Activated T-helper 1 cell treated with Interleukin-2 at 50 U/mL for 16 hours (primary cell): Measurements from ENCODE around the gene KIF25.
"Not testable (repeated sequence)": the region's sequence is repeated elsewhere in the genome, so short reads cannot be mapped to it uniquely, and the experiment has no call there.

Experiments used
- DNase-seq: peaks from one replicate; pipeline ENCODE4 v3.0.0-alpha.2; 2020; ENCODE audit warnings: low read depth

Gene KIF25

DNA sequence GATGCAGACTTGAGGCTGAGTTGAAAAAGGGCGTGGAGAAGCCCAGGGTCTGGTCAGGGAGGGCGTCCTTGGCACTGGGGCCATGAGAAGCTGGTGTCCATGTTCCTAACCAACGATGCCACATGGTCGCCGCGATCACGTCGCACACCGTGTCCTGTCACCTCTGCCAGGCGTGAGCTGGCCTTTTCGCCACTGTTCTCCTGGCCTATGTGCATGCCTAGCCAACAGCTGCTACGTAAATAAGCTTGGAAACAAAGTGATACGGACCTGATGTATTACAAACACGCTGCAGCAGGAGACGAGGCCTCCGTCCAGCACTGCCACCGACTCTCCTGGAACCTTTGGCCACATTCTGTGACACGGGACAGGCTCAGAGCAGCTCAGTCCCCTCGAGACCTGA, 22.0 kb upstream of the KIF25 start:
- no peak for DNase-seq

DNA sequence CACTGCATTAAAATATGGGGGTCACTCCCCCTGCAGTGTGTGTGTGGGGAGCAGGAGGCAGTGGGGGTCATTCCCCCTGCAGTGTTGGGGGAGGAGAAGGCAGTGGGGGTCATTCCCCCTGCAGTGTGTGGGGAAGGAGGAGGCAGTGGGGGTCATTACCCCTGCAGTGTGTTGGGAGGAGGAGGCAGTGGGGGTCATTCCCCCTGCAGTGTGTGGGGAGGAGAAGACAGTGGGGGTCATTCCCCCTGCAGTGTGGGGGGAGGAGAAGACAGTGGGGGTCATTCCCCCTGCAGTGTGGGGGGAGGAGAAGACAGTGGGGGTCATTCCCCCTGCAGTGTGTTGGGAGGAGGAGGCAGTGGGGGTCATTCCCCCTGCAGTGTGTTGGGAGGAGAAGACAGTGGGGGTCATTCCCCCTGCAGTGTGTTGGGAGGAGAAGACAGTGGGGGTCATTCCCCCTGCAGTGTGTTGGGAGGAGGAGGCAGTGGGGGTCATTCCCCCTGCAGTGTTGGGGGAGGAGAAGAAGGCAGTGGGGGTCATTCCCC, 21.3 kb upstream of the KIF25 start:
- not testable (repeated sequence) for DNase-seq

DNA sequence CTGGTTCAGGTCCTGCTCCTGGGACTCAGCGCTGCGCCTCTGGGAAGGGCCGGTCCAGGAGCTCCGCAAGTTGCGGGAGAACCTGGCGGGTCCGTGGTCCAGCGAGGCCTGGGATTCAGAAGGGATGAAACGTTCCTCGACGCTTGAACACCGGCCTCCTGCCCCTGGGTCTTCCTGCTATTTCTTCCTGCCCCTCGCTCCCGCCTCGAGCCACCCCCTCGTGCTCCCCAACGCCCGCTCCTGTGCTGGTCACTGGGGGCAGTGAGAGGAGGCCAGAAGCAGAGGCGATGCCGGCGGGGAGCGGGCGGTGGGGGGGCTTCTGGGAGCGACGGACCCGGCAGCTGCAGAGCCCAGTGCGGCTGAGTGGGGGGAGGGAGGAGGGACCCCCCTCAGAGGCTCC, 20.8 kb upstream of the KIF25 start:
- DNase-seq = no peak

DNA sequence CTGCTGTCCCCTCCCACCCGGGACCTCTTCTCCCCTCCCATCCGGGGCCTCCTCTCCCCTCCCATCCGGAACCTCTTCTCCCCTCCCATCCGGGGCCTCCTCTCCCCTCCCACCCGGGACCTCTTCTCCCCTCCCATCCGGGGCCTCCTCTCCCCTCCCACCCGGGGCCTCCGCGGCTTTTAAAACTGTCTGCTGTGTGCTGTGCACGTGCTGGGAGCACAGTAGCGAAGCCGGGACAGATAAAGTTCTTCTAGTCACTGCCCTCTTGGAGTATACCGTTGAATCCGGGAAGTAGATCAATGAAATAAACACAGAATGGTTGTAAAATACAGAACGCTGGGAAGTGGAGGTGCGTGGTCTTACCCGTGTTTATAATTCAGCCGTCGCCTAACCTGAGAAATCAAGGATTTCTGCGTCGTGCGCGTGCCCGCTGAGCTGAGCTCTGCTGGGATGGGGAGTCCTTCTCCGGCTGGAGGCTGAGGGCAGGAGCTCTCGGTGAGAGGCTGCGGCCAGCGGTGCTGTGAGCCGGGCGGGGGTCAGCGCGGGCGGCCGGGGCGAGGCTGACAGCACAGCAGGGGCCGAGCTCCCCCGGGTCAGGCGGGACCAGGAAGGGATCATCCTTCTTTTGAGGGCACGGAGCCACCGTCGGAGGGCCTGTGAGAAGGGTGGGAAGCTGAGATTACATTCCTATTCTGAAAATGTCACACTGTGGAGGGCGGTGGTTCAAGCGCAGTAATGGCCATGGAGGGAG, 19.6 kb upstream of the KIF25 start:
- DNase-seq = no peak

DNA sequence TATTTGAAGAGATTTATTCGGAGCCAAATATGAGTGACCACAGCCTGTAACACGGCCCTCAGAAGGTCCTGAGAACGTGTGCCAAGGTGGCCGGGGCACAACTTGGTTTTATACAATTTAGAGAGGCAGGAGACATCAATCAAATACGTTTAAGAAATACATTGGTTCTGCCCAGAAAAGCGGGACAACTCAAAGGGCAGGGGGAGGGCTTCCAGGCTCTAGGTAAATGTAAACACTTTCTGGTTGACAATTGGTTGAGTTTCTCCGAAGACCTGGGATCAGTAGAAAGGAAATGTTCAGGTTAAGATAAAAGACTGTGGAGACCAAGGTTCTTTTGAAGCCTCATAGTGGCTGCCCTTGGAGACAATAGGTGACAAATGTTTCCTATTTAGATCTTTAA, 18.9 kb upstream of the KIF25 start:
- no peak for DNase-seq

DNA sequence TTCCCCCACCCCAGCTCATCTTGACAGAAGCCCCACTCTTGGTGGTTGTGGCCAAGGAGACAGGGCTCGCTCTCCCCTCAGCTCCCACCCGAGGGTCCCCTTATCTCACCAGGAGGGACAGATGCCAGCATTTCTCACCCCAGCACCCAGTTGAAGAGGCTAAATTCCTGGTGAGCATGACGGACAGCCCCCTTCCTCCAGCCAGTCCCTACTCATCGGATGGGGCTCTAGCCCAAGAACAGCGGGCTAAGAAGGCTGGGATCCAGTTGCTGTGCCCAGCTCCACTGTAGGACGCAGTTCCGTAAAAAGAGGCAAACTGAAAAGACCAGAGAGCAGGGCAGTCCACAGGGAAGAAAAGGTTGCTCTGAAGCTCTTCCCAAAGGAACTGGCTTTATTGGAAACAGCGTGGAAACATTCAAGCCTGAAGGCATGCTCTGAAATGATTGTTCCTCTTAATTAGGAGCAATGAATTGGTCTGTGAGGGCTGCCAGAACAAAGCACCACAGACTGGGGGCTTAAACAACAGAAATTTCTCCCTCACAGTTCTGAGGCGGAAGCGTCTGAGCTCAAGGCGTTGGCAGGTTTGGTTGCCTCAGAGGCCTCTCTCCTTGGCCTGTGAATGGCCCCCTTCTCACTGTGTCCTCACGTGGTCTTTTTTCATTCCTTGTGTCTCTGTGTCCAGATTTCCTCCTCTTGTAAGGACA, 17.9 kb upstream of the KIF25 start:
- no peak for DNase-seq

DNA sequence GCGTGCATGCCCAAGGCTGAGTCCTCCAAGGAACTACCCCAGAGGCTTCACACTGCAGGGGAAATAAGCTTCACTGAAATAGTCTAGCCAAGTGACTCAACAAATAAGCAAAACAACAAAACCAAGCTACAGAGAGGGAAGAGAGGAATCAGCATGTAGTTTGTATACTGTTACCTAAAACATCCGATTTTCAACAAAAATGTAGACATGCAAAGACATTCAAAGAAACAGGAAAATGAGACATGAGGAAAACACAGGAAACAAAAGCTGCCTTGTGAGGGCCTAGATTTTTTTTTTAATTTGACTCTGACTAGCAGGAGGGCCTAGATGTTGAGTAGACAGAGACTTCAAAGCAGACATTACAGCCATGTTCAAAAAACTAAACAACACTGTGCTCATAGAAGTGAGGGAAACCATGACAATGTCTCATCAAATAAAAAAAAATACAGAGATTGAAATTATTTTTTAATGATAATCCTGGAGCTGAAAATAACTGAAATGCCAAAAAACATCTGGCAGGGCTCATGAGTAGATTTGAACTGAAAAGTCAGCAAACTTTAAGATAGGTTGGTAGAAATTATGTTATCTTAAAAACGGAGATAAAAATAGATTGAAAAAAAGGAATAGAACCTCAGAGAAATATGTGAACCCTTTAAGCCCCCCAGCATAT, 16.4 kb upstream of the KIF25 start:
- no peak for DNase-seq

DNA sequence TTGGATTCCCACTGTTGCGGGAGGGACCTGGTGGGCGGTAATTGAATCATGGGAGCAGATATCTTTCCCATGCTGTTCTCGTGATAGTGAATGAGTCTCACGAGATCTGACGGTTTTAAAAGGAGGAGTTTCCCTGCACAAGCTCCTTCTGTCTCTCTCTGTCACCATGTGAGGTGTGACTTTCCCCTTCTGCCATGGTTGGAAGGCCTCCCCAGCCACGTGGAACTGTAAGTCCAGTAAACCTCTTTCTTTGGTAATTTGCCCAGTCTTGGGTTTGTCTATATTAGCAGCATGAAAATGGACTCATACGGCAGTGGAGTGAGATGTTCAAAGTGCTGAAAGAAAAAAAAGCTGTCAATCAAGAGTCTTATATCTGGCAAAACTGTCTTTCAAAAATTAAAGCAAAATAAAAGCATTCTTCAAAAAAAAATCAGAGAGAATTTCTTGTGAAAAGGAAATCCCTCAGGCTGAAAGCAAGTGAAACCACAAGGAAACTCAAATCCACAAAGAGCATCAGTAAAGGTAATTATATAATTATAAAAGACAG, 15.5 kb upstream of the KIF25 start:
- DNase-seq = no peak

DNA sequence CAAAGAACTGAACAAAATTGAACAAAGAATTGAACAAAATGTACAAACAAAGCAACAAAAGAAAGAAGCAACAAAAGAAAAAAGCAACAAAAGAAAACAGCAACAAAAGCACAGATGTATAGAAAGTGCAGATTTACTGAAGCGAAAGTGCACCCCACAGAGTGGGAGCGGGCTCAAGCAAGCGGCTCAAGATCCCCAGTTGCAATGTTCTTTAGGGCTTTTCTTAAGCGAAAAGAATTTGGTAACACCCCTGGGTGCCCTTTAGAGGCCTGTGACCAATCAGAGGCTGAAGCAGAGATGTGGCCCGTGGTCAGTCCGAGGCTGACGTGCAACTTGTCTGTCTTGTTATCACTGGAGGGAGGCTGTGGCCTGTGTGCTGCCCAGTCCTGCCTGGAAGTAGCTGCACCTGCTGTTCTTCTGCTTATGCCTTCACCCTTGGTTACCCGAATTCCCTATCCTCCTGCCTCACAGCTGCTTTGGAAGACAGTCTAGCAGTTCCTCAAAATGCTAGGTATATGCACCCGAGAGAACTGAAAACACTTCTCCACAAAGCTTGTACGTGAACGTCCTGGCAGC, 13.2 kb upstream of the KIF25 start:
- DNase-seq = no peak

DNA sequence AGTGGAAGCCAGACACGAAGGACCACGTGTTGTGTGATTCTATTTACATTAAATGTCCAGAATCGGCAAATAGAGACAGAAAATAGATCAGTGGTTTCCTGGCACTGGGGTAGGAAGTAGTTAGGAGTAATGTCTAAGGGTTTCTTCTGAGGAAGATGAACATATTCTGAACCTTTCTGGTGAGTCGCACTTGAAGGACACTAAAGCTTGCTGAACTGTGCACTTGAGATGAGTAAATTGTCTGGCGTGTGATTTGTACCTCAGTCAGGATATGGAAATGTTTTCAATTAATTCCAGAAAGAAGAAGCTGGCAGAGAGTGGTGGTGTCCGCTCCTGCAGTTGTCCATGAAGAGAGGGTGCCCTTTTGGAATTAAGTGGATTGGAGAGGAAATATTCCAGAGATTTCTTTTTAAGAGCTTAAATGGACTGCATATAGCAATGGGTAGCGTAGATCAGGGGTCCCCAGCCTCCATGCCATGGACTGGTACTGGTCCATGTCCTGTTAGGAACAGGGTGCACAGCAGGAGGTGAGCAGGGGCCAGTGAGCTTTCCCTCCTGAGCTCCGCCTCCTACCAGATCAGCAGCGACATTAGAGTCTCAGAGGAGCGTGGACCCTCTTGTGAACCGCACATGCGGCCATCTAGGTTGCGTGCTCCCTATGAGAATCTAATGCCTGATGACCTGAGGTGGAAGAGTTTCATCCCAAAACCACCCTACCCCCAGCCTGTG, 12.4 kb upstream of the KIF25 start:
- no peak for DNase-seq

DNA sequence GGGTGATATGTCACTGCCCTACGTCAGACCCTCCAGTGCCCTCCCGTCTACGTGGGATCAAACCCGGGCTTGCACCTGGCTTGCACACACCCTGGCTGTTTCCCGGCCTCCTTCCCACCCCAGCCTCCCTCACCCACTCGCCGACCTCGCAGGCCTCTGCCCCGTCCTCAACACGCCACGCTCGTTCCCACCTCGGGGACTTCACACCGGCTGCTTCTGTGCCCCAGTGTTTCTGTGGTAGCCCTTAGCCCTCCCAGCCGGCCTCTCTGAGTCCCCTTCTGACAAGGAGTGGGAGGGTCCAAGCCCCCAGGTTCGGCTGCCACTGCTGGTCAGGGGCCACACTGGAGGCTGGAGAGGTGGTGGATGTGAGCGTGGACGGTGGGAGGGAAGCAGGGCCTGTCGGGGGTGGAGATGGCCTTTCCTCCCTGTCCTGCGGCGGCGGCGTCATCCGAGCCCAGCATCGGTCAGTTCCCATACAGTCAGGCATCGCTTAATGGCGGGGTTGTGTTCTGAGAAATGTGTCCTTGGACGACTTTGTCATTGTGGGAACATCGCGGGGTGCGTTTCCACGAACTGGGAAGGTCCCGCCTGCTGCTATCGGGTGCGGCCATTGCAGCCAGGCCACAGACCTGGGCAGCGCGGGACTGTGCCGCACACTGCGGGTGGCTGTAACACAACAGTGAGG, 11.4 kb upstream of the KIF25 start:
- DNase-seq = no peak

DNA sequence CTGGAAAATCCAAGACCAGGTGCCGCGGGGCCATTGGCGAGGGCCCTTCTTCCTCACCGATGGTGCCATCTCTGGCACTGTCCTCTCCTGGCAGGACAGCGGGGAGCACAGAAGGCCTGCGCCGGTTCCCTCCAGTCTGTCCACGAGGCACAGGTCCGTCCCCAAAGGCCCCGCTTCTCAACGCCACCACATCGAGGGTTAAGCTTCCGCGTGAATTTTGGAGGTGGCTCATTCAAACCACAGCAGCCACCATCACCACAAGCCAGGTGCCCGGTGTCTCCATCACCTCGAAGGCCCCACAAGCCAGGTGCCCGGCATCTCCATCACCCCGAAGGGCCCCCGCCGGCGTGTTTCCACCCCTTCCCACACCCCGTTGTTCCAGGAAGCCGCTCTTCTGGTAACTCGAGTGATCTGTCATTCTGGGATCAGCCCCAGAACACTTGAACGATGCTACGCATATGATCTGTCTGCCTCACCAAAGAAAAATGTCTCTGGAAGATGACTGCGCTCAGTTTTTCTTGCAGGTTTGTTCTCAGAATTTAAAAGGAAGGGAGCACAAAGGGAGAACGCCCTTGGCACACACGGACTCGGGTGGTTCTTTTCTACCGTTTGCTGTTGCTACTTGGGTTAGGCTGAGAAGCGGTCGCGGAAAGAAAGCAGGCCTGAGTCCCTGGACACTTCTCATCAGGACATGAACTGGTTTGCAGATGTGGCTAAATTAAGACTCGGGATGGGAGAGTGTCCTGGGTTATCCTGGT, 9.9 kb upstream of the KIF25 start:
- DNase-seq = no peak

DNA sequence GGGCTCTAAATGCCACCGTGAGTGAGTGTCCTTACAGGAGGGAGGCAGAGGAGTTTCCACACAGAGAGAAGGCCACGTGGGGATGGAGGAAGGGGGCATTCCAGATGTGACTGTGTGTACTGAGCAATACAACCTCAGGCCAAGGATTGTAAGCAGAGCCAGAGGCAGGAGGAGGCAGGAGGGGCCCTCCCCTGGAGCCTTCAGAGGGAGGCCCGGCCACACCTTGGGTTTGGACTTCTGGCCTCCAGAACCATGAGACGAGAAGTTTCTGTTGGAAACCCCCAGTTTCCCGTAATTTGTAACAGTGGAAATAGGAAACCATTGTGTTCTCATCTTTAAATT, 9.3 kb upstream of the KIF25 start:
- no peak for DNase-seq

DNA sequence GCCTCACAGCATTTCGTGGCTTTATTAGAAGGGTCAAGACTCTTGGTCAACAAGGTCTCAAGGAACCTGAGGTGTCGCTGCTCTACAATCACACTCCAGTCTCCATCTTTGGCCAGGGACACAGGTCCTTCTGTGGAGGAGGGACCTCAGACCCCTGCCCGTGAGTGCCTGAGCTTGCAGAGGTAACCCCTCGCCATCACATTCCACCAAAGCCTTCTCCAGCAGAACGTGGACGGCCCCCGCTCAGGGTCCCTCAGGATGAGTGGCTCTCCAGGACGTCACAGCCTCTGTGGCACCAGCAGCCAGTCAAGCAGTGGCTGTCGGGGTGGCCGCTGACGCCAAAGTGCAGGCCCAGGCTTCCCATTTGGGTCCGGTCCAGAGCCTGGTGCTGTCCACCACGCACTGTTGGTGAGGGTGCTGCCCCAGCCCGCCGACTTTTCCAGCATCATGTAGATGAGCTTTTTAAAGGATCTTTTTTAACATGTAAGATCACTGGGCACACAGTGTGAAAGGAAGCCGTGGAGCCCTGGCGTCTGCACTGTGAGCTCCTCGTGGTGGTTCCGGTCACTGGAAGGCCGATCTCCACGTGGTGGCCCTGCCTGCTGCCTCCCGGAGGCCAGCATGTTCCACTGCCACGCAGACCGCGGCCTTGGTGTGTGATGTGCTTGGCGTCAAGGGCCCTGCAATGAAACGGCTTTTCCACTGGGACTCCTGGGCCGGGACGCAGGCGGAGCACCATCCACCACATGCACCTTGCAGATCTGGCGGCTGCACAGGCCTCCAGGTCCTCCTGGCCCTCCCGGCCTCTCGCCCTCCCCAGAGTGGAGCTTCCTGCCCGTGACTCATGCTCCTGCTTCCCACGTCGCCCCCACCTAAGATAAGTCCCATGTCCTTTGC, 8.3 kb upstream of the KIF25 start:
- no peak for DNase-seq

DNA sequence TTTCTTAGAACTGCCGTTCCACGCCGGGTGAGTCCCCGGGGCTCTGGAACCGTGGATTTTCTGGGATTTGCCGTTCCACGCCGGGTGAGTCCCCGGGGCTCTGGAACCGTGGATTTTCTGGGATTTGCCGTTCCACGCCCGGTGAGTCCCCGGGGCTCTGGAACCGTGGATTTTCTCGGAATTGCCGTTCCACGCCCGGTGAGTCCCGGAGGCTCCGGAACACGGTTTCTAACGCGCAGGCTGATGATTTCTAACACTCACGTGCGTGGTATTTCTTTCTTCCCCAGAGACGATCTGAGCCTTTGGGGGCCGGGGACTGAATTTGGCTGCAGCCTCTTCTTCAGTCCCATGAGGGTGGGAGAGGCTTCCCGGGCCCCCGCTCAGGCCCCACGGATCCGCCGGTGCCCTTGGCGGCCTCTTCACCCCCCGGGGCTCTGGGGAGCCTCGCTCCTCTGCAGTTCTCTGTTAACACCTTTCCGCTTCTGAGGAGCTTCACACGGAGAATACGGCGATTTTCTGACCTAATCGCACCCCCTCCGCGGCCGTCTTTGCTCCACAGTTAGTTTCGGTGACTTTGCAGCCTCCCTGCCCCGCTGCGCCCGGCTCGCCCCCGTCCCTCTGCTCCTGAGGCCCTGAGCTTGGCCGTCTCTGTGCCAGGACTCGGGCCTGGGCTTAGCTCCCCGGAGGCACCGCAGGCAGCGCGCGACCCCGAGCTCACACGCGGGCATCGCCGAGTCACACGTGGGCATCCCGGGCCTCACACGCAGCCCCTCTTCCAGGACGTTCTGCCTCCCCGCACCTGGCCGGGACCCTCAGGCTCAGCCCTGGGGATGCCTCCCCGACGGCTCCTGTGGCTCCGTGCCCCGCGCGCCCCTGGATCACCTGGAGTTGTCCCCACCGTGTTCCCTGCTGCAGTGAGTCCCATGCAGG, 7.2 kb upstream of the KIF25 start:
- no peak for DNase-seq

DNA sequence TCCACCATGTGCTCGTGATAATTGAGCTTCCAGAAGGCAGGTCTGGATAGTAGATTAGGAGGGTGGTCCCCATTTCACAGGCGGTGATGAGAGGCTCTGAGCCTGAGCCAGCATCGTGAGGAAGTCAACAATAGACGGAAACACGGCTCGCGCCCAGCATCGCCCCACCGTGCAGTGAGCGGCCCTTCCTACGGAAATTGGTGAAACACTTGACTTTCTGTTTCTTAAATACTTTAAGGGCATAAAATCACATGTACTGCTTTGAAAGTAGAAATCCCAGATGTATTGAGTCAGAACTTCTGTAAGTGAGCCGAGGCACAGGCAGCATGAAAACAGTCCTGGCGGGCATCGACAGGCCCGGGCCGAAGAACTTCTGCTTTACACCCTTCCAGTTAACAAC, 4.3 kb upstream of the KIF25 start:
- no peak for DNase-seq

DNA sequence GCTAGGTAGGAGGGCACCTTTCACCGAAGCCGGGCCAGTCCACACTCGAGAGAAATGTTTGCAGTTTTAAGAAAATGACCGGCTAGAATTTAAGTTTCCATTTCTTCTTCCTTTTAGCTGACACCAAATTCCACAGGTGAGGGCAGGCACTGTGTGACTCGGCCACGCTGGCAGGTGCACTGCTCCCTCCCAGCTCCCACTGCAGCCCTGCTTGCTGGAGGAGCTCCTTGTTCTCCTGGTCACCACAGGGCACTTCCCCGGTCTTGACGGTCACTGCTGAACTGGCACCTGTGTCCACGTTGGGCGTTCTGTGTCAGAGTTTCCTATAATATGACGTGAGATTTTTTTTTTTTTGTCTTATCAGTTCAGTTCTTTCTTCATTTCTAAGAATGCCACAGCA, 3.6 kb upstream of the KIF25 start:
- DNase-seq = no peak

DNA sequence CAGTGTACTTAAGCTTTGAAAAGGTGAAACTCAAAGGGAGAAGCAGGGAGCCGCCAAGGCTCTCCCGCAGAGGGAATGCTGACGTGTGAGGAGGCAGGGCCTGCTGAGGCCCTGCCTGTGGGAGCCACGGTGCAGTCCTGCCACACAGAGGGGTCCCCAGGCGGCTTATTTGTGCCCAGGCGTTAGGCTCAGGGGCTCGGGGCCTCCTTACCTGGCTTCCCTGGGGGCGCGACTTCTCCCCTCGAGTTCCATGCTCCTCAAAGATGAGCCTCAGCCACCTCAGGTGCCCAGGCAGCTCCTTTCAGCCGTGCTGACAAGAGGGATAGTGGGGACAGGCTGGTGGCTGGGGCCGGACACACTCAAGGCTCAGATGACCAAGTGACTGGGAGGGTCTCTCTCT, 2.2 kb upstream of the KIF25 start:
- DNase-seq = no peak
